Right atrium auricular region (tissue), 2 donors: ENCODE measurements around the gene WDR37. TPM values are rescaled to one million over a fixed set of nuclear protein-coding genes. Genes with fewer than 3 reads are reported as not detected.
A peak's percentile ranks its signal among the peaks of the same experiment; 100 is the strongest.

Experiments used
- DNase-seq: peaks from one replicate; pipeline ENCODE4 v3.0.0-alpha.2; 2019; ENCODE audit warnings: low spot score
- H3K27ac ChIP-seq, 2 donors: fragments of 200-600 bp; sonication (generic); 1 replicate in 1 of 2; 2 replicates in 1 of 2; pipeline ENCODE4 v1.5.1; 2016 to 2019
- H3K27me3 ChIP-seq, 2 donors: fragments of 200-600 bp; sonication (generic); one replicate each; pipeline versions ENCODE4 v1.5.1 to v1.6.0; 2017 to 2019
- H3K36me3 ChIP-seq: fragments of 200-600 bp; sonication (generic); one replicate; pipeline ENCODE4 v1.5.1; 2016
- H3K4me1 ChIP-seq, 2 donors: fragments of 200-600 bp; sonication (generic); one replicate each; pipeline versions ENCODE4 v1.5.1 to v1.6.0; 2017 to 2019
- H3K4me3 ChIP-seq, 2 donors: fragments of 200-600 bp; sonication (generic); 1 replicate in 1 of 2; 2 replicates in 1 of 2; pipeline ENCODE4 v1.5.1; 2017 to 2019; ENCODE audit warnings: mild to moderate bottlenecking in 1 of 2, moderate library complexity in 1 of 2
- H3K9me3 ChIP-seq, 2 donors: fragments of 200-600 bp; sonication (generic); one replicate each; pipeline ENCODE4 v1.5.1; 2019
- CTCF ChIP-seq, 2 donors: fragments of 200-600 bp; sonication (generic); IDR thresholded peaks; one replicate each; pipeline ENCODE4 v1.5.1; 2019; ENCODE audit warnings: antibody characterized with exemption in 2 of 2
- total RNA-seq, 2 donors: library from RNA; depleted of rRNA; stranded (reverse); fragments of >200 nt; gene quantifications; one replicate each; pipeline ENCODE4 v1.1.0, GENCODE V29; 2016

Gene WDR37
- total RNA-seq, 2 donors from 2014 or later: 19.4 to 20.2 TPM

- peak; percentile 98 for DNase-seq
- no peak for TF ChIP-seq CTCF (IDR thresholded peaks at IDR 0.05)
- H3K36me3 ChIP-seq: peaks cover 22% of the 10 kb centered on the region
- H3K4me1 ChIP-seq: peaks cover 0 to 47% of the 10 kb centered on the region in 2 donors
- H3K9me3 ChIP-seq: no peaks in the 10 kb centered on the region
- no peaks in the 10 kb centered on the region for H3K27me3 ChIP-seq
- H3K27ac ChIP-seq: peak within 1 kb of the TSS; percentile 99 to 100
- H3K4me3 ChIP-seq: peak within 1 kb of the TSS; percentile 80 to 89
These were observed 7.3 kb upstream of the WDR37 start, which contains the start of gene IDI1 for GRCh38 chr10:1048732-1049424. Gene IDI1 (minus strand): TSS chr10:1049119. CDS start chr10:1049003, 116 bp downstream.

GRCh38 chr10:1049425-1049958, 6.7 kb upstream of the WDR37 start:
- Histone ChIP-seq H3K4me1 (peaks cover 0 to 47% of the 10 kb centered on the region in 2 donors), H3K36me3 (peaks cover 22% of the 10 kb centered on the region)
- DNase-seq: no peak

DNA sequence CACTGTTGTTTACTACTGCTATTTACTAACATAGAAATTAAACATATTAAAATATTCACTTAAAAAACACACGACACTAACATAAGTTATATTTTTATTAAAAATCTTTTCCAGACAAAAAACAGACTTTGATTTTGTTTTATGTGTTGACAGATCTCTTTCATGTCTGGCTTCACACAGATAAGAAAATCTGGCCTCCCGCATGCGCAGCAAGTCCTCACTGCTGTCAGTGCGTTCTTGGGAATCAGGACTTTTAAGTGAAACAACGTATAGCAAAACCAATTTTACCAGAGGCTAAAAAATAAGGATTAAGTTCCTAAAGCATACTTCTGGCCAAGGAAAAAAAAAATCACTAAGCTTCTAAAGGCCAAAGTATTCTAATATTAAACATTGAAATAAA, 6.0 kb upstream of the WDR37 start:
- peak overlapping the region; percentile 99 to 100 for H3K27ac ChIP-seq
- no peak for TF ChIP-seq CTCF (IDR thresholded peaks at IDR 0.05)

More at GRCh38 chr10:1049425-1049958, 6.7 kb upstream of the WDR37 start:
- peak overlapping the region; percentile 80 to 89 for H3K4me3 ChIP-seq
- H3K27me3 ChIP-seq: no peaks in the 10 kb centered on the region
- no peak for TF ChIP-seq CTCF (IDR thresholded peaks at IDR 0.05)
- peak overlapping the region; percentile 99 to 100 for H3K27ac ChIP-seq
- H3K9me3 ChIP-seq: no peaks in the 10 kb centered on the region

GRCh38 chr10:1050554-1050953, 5.6 kb upstream of the WDR37 start:
- Histone ChIP-seq H3K4me1 (peaks cover 0 to 47% of the 10 kb centered on the region in 2 donors), H3K27me3 (no peaks in the 10 kb centered on the region), H3K36me3 (peaks cover 22% of the 10 kb centered on the region), H3K4me3 (peak overlapping the region in 1 of 2 donors; percentile 80), H3K9me3 (no peaks in the 10 kb centered on the region), H3K27ac (peak overlapping the region; percentile 99 to 100)
- no peak for TF ChIP-seq CTCF (IDR thresholded peaks at IDR 0.05)
- DNase-seq: no peak

More for the DNA sequence above, 6.0 kb upstream of the WDR37 start:
- Histone ChIP-seq H3K36me3 (peaks cover 22% of the 10 kb centered on the region), H3K27me3 (no peaks in the 10 kb centered on the region), H3K4me3 (peak overlapping the region; percentile 80 to 89), H3K9me3 (no peaks in the 10 kb centered on the region), H3K4me1 (peaks cover 0 to 47% of the 10 kb centered on the region in 2 donors)
- DNase-seq: no peak

DNA sequence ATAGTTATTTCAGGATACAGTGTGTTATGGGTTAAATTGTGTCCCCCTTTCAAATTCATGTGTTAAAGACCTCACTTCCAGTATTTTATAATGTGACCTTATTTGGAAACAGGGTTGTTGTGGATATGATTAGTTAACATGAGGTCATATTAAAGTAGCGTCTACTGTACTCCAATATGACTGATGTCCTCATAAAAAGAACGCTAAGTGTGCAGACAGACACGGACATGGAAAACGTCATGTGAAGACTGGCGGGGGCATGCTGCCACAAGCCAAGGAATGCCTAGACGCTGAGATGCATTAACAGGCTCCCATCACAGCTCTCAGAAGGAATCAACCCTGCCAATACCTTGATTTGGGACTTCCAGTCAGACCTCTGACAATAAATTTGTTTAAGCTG, 1.5 kb upstream of the WDR37 start:
- DNase-seq: no peak
- Histone ChIP-seq H3K4me3 (no peak overlapping the region), H3K27me3 (no peaks in the 10 kb centered on the region), H3K36me3 (peaks cover 22% of the 10 kb centered on the region), H3K4me1 (peaks cover 0 to 45% of the 10 kb centered on the region in 2 donors), H3K27ac (peak overlapping the region in 1 of 2 donors; percentile 96), H3K9me3 (no peaks in the 10 kb centered on the region)
- TF ChIP-seq CTCF (IDR thresholded peaks at IDR 0.05): no peak
